Measurements from ENCODE around the gene SLC25A27.

DNA sequence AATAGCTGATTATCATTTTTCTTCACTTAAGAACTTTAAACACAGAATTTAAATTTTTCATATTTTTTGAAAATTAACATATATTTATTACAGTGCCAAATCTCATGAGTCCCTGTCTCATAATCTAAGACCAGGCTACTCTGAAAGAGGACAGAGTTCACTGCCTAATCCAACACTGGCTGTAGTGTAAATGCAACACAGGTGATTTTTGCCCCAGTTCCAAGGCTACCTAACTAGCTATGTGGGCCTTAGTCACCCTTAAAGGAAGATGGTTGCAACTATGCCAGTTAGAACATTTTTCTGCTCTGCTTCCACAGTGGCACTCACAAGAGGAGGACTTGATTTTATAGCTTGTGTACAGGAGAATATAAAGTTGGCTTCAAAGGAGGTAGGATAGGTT lies 4.9 kb downstream of the SLC25A27 start:
- TF ChIP-seq, protein P1, sequence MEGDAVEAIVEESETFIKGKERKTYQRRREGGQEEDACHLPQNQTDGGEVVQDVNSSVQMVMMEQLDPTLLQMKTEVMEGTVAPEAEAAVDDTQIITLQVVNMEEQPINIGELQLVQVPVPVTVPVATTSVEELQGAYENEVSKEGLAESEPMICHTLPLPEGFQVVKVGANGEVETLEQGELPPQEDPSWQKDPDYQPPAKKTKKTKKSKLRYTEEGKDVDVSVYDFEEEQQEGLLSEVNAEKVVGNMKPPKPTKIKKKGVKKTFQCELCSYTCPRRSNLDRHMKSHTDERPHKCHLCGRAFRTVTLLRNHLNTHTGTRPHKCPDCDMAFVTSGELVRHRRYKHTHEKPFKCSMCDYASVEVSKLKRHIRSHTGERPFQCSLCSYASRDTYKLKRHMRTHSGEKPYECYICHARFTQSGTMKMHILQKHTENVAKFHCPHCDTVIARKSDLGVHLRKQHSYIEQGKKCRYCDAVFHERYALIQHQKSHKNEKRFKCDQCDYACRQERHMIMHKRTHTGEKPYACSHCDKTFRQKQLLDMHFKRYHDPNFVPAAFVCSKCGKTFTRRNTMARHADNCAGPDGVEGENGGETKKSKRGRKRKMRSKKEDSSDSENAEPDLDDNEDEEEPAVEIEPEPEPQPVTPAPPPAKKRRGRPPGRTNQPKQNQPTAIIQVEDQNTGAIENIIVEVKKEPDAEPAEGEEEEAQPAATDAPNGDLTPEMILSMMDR (conservative IDR thresholded peaks at IDR 0.05; ENCODE audit: low read length) = no peak
- no peak for TF ChIP-seq EZH2phosphoT487 (IDR thresholded peaks at IDR 0.05; ENCODE audit: borderline replicate concordance, low read depth, low read length)

Data from OCI-LY7 (cell line).